HG03045 (cell line): ENCODE results near the gene OSBP2.

Experiments used
- ATAC-seq: cut with Tn5 transposase; IDR thresholded peaks from one replicate; pipeline ENCODE4 v1.9.1; 2021; ENCODE audit warnings: mild to moderate bottlenecking, moderate library complexity; ENCODE audit not compliant: unreplicated experiment

OSBP2 gene

DNA sequence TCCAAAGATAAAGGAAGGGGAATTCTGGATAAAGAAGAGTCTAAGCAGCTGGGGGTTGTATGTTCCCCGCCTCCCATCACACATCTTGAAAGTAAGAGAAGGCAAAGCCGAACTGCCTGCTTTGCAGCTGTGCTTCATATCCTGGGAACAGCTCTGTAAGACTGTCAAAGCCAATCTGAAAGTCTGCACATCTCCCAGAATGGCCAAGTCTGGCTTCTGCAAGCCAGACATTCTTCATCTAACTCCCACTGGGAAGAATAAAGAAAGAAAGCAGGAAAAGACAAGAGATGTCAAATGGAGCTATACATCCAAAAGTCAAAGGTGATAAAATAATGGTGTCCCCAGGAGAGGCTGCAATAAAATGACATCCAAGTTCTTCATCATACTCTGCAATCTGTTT lies 258.5 kb downstream of the OSBP2 start:
- ATAC-seq: no peak

DNA sequence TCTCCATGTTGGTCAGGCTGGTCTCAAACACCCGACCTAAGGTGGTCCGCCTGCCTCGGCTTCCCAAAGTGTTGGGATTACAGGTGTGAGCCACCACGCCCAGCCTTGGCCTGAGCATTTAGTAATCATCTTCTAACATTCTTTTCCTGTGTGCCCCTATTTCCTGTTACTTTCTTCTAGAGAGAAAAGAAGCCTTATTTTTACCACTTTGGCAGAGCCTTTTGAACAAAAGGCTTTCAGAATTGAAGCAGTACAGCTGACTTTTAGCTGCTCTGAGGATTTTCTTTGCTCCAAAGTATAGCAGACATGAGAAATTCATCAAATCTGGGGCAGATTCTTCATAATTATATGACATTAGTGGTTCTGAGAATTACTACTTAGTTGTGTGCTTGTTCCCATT lies 260.5 kb downstream of the OSBP2 start:
- no peak for ATAC-seq
